Activated CD8-positive, alpha-beta memory T cell treated with anti-CD3 and anti-CD28 coated beads, Interleukin-2, amount 10 ng/mL, durations not matched to agents 7 days and 5 days (primary cell): Measurements from ENCODE around the gene CTRB1. TPM values are rescaled to one million over a fixed set of nuclear protein-coding genes. Genes with fewer than 3 reads are reported as not detected.
A peak's percentile ranks its signal among the peaks of the same experiment; 100 is the strongest.
"Not testable (repeated sequence)": the region's sequence is repeated elsewhere in the genome, so short reads cannot be mapped to it uniquely, and the experiment has no call there.

Source experiments
- ATAC-seq: fragments of 150-1000 bp; cut with Tn5 transposase; one replicate; pipeline ENCODE4 v1.10.0; 2021; ENCODE audit warnings: moderate library complexity
- CTCF ChIA-PET: fragments of 350-600 bp; sonication (Branson Sonifier 250); formaldehyde crosslinking; loops from one replicate; lab custom pipeline; 2021; ENCODE audit warnings: antibody characterized with exemption; lab: Charles Lee
- DNase-seq: peaks from one replicate; pipeline ENCODE4 v3.0.0-alpha.2; 2020
- H3K27ac Mint-ChIP-seq: one replicate; pipeline ENCODE4 v1.8.0; 2021; ENCODE audit warnings: mild to moderate bottlenecking, mixed read lengths
- H3K27me3 Mint-ChIP-seq: one replicate; pipeline ENCODE4 v1.8.0; 2021; ENCODE audit warnings: mixed read lengths
- H3K36me3 Mint-ChIP-seq: one replicate; pipeline ENCODE4 v1.8.0; 2021; ENCODE audit warnings: mild to moderate bottlenecking, mixed read lengths
- H3K4me1 Mint-ChIP-seq: one replicate; pipeline ENCODE4 v1.8.0; 2021; ENCODE audit warnings: mixed read lengths
- H3K4me3 Mint-ChIP-seq: one replicate; pipeline ENCODE4 v1.8.0; 2021; ENCODE audit warnings: mild to moderate bottlenecking, moderate library complexity, mixed read lengths
- H3K9me3 Mint-ChIP-seq: one replicate; pipeline ENCODE4 v1.8.0; 2022; ENCODE audit warnings: low read depth, mixed read lengths
- total RNA-seq, 2 experiments: library from RNA; stranded (reverse); gene quantifications; one replicate each; pipeline ENCODE4 v1.2.3, GENCODE V29; 2021

The CTRB1 gene
- total RNA-seq, 2 experiments from 2014 or later: not detected

- H3K27ac Mint-ChIP-seq: no peak overlapping the region
- ATAC-seq: no peak
- CTCF ChIA-PET: interaction anchor here (0.7 to 5.3 kb wide), 4 partner anchors 22 to 184 kb away, joined by 3 to 43 read pairs (median 21); partner anchors contain the start of gene CTRB1
- H3K4me3 Mint-ChIP-seq: no peak overlapping the region
- H3K36me3 Mint-ChIP-seq: no peaks in the 10 kb centered on the region
- peaks cover 9% of the 10 kb centered on the region for H3K4me1 Mint-ChIP-seq
- peak; percentile 36 for DNase-seq
- peaks cover 24% of the 10 kb centered on the region for H3K27me3 Mint-ChIP-seq
- no peaks in the 10 kb centered on the region for H3K9me3 Mint-ChIP-seq
Observed at GRCh38 chr16:75195811-75196790, 22.7 kb upstream of the CTRB1 start.

GRCh38 chr16:75196836-75197235, 22.0 kb upstream of the CTRB1 start:
- Mint-ChIP-seq H3K27me3 (peaks cover 24% of the 10 kb centered on the region), H3K4me3 (no peak overlapping the region), H3K27ac (no peak overlapping the region), H3K36me3 (no peaks in the 10 kb centered on the region), H3K9me3 (no peaks in the 10 kb centered on the region), H3K4me1 (peaks cover 12% of the 10 kb centered on the region)
- DNase-seq (no peak), ATAC-seq (no peak)
- CTCF ChIA-PET: interaction anchor here (0.9 to 5.3 kb wide), 3 partner anchors 21 to 183 kb away, joined by 3 to 43 read pairs (median 39); partner anchors contain the start of gene CTRB1

GRCh38 chr16:75197522-75198134, 21.2 kb upstream of the CTRB1 start:
- CTCF ChIA-PET: interaction anchor here (2.7 to 5.3 kb wide), 4 partner anchors 14 to 190 kb away, joined by 13 to 43 read pairs (median 27); partner anchors contain the start of gene CTRB1

DNA sequence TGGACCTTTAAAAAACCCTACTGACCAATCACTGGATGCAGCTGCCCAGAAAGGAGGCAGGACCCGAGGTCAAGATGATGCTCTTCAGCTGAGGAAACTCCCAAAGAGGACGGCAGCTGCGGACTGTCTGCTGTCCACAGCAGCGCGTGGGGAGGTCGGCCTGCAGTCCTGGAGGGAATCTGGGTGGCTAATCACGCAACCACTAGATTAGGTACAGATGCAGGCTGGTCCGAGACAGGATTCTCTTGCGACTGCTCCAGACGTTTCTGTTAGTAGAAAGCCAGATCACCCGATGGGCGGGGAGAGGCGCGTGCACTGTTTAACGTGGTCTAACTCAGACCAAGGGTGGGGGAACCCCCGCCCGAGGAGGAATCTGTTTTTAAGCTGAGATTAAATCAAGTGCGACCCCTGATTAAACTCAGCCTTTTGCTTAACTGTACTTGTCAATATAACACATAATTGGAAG, 20.6 kb upstream of the CTRB1 start:
- no peak for ATAC-seq
- peaks cover 12% of the 10 kb centered on the region for H3K4me1 Mint-ChIP-seq
- peaks cover 24% of the 10 kb centered on the region for H3K27me3 Mint-ChIP-seq
- no peaks in the 10 kb centered on the region for H3K36me3 Mint-ChIP-seq
- no peaks in the 10 kb centered on the region for H3K9me3 Mint-ChIP-seq
- DNase-seq: no peak
- no peak overlapping the region for H3K4me3 Mint-ChIP-seq
- no peak overlapping the region for H3K27ac Mint-ChIP-seq
- CTCF ChIA-PET: interaction anchor here (1.4 to 5.3 kb wide), 13 partner anchors 15 to 267 kb away, joined by 5 to 43 read pairs (median 12); partner anchors contain the start of genes CTRB1 and TMEM170A

More at GRCh38 chr16:75197522-75198134, 21.2 kb upstream of the CTRB1 start:
- Mint-ChIP-seq H3K9me3 (no peaks in the 10 kb centered on the region), H3K4me1 (peaks cover 12% of the 10 kb centered on the region), H3K27me3 (peaks cover 24% of the 10 kb centered on the region), H3K27ac (no peak overlapping the region), H3K36me3 (no peaks in the 10 kb centered on the region), H3K4me3 (no peak overlapping the region)
- DNase-seq (no peak), ATAC-seq (no peak)

DNA sequence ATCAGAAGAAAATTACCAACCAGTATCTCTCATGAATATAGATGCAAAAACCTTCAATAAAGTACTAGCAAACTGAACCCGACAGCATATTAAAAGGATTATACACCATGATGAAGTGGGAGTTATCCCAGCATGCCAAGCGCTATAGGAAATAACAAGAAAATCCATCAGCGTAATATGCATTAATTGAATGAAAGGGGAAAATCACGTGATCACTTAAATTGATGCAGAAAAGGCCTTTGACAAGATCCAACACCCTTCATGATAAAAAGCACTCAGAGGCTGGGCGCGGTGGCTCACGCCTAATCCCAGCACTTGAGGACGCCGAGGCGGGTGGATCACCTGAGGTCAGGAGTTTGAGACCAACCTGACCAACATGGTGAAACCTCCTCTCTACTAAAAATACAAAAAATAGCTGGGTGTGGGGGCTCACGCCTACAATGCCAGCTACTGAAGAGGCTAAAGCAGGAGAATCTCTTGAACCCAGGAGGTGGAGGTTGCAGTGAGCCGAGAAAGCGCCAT, 16.7 kb upstream of the CTRB1 start:
- Mint-ChIP-seq H3K27me3 (peaks cover 17% of the 10 kb centered on the region), H3K4me1 (peaks cover 12% of the 10 kb centered on the region), H3K36me3 (no peaks in the 10 kb centered on the region), H3K4me3 (no peak overlapping the region), H3K27ac (no peak overlapping the region), H3K9me3 (no peaks in the 10 kb centered on the region)
- no peak for DNase-seq
- ATAC-seq: no peak
- CTCF ChIA-PET: interaction anchor here (0.7 to 1.5 kb wide), 7 partner anchors 16 to 362 kb away, joined by 3 to 7 read pairs (median 3); no protein-coding TSS in a partner anchor

DNA sequence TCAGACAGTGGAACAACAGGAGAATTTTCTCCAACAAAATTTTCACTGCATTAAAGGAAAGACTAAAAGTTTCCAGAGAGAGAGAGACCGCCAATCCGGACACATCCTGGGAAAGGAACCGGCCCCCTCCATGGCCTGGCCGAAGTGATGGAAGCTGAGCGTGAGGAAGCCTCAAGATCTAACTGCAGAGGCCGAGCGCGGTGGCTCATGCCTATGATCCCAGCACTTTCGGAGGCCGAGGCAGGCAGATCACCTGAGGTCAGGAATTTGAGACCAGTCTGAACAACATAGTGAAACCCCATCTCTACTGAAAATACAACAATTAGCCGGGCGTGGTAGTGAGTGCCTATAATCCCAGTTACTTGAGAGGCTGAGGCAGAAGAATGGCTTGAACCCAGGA, 15.7 kb upstream of the CTRB1 start:
- no peak for ATAC-seq
- no peak for DNase-seq
- H3K27me3 Mint-ChIP-seq: peaks cover 8% of the 10 kb centered on the region
- H3K4me3 Mint-ChIP-seq: no peak overlapping the region
- peaks cover 12% of the 10 kb centered on the region for H3K4me1 Mint-ChIP-seq
- CTCF ChIA-PET: interaction anchor here (1.5 kb wide), 1 partner anchor 262 kb away, joined by 3 read pairs; no protein-coding TSS in a partner anchor
- H3K36me3 Mint-ChIP-seq: no peaks in the 10 kb centered on the region
- H3K9me3 Mint-ChIP-seq: no peaks in the 10 kb centered on the region
- no peak overlapping the region for H3K27ac Mint-ChIP-seq

DNA sequence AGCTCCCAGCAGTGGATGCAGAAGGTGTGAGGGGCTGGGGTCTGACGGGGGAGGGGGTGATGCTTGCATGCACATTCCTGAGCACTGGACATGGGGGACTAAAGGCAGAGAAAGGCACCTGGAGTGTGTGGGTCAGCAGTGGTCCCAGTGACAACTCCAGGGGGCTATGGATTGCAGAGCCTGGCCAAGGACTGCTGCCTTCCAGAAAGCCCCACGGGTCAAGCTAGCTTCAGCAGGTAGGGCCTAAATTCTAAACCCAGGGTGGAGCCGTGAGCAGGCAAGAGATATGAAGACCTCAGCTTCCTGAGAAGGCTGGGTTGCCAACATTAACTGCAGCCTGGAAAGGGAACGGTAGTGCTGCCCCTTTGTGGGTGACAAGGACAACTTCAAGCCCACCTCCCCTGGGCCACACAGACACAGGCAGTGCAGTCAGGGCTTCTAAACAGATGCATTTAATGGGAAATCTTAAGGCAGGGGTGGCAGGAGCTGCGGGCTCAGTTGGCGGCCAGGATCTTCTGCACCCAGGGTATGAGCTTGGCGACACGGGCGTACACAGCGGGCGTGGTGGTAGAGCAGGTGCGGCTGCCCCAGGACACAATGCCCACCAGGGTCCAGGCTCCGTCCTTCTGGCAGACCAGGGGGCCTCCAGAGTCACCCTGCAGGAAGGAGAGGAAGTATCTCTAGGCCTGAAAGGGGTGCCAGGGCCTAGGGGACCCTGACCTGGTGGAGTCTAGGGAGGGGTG, 14.9 kb upstream of the CTRB1 start:
- DNase-seq: no peak
- ATAC-seq: no peak
- CTCF ChIA-PET: interaction anchor here (1.5 kb wide), 1 partner anchor 261 kb away, joined by 3 read pairs; no protein-coding TSS in a partner anchor
- Mint-ChIP-seq H3K27me3 (peaks cover 3% of the 10 kb centered on the region), H3K4me1 (peaks cover 10% of the 10 kb centered on the region), H3K36me3 (no peaks in the 10 kb centered on the region), H3K9me3 (no peaks in the 10 kb centered on the region), H3K4me3 (no peak overlapping the region), H3K27ac (no peak overlapping the region)

DNA sequence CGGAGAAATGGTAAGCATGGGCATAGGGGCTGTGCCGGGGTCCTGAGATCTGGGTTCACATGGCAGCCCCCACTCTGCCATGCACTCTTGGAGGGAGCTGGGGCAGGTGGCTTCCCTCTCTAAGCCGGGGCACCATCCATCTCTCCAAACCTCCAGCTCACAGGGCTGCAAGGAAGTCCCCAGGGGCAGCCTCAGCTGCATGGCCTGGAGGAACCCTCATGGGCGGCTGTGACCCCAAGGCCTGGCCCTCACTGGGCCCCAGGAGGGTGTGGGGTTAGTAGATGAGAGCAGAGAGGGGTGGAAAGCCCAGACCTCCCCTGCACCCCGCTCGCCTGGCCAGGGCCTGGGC, 14.4 kb upstream of the CTRB1 start:
- no peak for DNase-seq
- CTCF ChIA-PET: no interaction called here
- H3K4me1 Mint-ChIP-seq: peaks cover 8% of the 10 kb centered on the region
- H3K9me3 Mint-ChIP-seq: no peaks in the 10 kb centered on the region
- peaks cover 3% of the 10 kb centered on the region for H3K27me3 Mint-ChIP-seq
- no peaks in the 10 kb centered on the region for H3K36me3 Mint-ChIP-seq
- H3K4me3 Mint-ChIP-seq: no peak overlapping the region
- no peak for ATAC-seq
- H3K27ac Mint-ChIP-seq: no peak overlapping the region

DNA sequence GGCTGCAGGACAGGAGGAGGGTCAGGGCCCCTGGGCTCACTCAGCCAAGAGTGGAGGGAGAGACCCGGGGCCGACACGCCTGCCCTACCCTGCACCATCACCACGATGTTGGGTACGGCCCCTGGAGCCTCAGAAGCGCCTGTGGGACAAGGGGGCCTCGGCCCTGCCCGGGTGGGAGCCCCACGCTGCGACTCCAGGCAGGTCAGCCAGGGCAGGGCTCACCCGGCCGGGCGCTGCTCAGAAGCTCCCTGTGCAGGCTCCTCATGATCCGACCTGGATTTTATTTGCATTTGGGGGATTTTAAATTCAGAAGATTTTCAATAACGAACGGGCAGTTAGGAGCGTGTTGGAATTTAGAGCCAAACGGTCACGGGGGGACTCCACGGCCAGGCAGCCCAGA, 13.9 kb upstream of the CTRB1 start:
- H3K4me3 Mint-ChIP-seq, H3K27me3 Mint-ChIP-seq, H3K36me3 Mint-ChIP-seq, H3K27ac Mint-ChIP-seq, DNase-seq, CTCF ChIA-PET, ATAC-seq, H3K9me3 Mint-ChIP-seq, H3K4me1 Mint-ChIP-seq: not testable (repeated sequence)

DNA sequence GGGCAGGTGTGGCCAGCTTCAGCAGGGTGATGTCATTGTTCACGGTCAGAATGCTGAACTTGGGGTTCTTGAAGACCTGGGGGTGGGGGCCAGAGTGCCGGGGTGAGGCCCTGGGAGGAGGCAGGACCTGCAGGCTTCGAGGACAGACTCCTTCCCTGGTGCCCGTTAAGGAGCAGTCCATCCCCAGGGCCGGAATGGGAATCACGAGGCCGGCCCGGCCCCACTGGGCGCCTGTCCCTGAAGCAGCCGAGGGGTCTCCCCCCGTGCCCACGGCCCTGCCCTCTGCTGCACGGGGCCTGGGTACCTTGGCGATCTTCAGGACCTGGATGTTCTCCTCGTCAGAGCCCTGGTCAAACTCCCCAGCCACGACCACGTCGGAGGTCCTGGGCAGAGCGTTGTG, 13.3 kb upstream of the CTRB1 start:
- H3K4me1 Mint-ChIP-seq, H3K36me3 Mint-ChIP-seq, CTCF ChIA-PET, ATAC-seq, H3K4me3 Mint-ChIP-seq, DNase-seq, H3K27ac Mint-ChIP-seq, H3K9me3 Mint-ChIP-seq, H3K27me3 Mint-ChIP-seq: not testable (repeated sequence)

- H3K4me3 Mint-ChIP-seq, H3K27me3 Mint-ChIP-seq, H3K36me3 Mint-ChIP-seq, H3K9me3 Mint-ChIP-seq, ATAC-seq, H3K4me1 Mint-ChIP-seq, H3K27ac Mint-ChIP-seq, DNase-seq: not testable (repeated sequence)
- CTCF ChIA-PET: interaction anchor here (1.0 kb wide), 1 partner anchor 28 kb away, joined by 3 read pairs; no protein-coding TSS in a partner anchor
Observed at GRCh38 chr16:75205961-75206748, 12.6 kb upstream of the CTRB1 start.
